A549 (cell line): Measurements from ENCODE around the gene HDHD5.

ENCODE experiments used
- CHD2 ChIP-seq: fragments of 150-350 bp; IDR thresholded peaks from 2 replicates; pipeline ENCODE4 v1.6.1; 2014; ENCODE audit warnings: low read length; ENCODE audit not compliant: partially characterized antibody
- FOSB ChIP-seq: fragments of 250-450 bp; sonication (Bioruptor Pico); IDR thresholded peaks from 2 replicates; pipeline ENCODE4 v1.5.0; 2020; ENCODE audit warnings: mild to moderate bottlenecking, moderate library complexity
- HOXB13 ChIP-seq: fragments of 250-450 bp; sonication (Bioruptor Pico); IDR thresholded peaks from 2 replicates; pipeline ENCODE4 v1.5.0; 2020; ENCODE audit warnings: low read depth, mild to moderate bottlenecking, moderate library complexity
- POLR2A ChIP-seq: IDR thresholded peaks from 2 replicates; pipeline ENCODE4 v1.6.1; 2012; ENCODE audit warnings: mild to moderate bottlenecking, low read length
- RAD21 ChIP-seq, 2 experiments: fragments of >200 bp in 1 of 2; sonication (Bioruptor Twin) in 1 of 2; formaldehyde crosslinking in 1 of 2; IDR thresholded peaks in 1 of 2; conservative IDR thresholded peaks in 1 of 2; 2 replicates in 1 of 2; 3 replicates in 1 of 2; pipeline ENCODE4 v1.6.1; 2012 to 2018; ENCODE audit warnings: inconsistent platforms in 1 of 2
- SREBF2 ChIP-seq: fragments of 450-650 bp; IDR thresholded peaks from 2 replicates; pipeline ENCODE4 v1.6.1; 2014; ENCODE audit warnings: mild to moderate bottlenecking, moderate library complexity
- TF ChIP-seq, protein P1 (sequence below): fragments of >200 bp; sonication (Bioruptor Twin); formaldehyde crosslinking; IDR thresholded peaks from 3 replicates; pipeline ENCODE4 v1.5.1; 2016
- TF ChIP-seq, protein P2 (sequence below): IDR thresholded peaks from 2 replicates; pipeline ENCODE4 v1.6.1; 2012

DNA sequence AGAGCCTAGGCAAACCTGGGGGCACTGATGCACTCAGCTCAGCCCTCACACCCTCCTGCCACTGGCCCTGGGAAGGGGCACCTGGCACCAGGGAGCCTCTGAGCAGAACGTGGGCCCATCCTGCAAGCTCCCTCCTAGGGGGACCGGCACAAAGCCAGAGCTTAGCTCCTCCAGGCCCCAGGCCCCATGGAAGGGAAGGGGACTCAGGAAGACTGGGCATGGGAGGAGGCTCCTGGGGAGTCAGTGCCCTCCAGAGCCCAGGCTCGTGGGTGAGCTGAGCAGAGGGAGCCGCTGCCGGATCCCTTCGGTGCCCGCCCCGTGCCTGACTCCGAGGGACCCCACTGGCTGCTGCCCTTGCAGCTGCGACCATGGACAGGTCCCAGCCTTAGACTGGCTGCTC lies 31.6 kb upstream of the HDHD5 start:
- TF ChIP-seq RAD21 (conservative IDR thresholded peaks at IDR 0.05 in 1 of 2, IDR thresholded peaks at IDR 0.05 in 1 of 2) (no peak), CHD2 (no peak), POLR2A (no peak), FOSB (CRISPR knock-in tag) (no peak), HOXB13 (CRISPR knock-in tag) (no peak), SREBF2 (no peak)
- TF ChIP-seq, protein P1, sequence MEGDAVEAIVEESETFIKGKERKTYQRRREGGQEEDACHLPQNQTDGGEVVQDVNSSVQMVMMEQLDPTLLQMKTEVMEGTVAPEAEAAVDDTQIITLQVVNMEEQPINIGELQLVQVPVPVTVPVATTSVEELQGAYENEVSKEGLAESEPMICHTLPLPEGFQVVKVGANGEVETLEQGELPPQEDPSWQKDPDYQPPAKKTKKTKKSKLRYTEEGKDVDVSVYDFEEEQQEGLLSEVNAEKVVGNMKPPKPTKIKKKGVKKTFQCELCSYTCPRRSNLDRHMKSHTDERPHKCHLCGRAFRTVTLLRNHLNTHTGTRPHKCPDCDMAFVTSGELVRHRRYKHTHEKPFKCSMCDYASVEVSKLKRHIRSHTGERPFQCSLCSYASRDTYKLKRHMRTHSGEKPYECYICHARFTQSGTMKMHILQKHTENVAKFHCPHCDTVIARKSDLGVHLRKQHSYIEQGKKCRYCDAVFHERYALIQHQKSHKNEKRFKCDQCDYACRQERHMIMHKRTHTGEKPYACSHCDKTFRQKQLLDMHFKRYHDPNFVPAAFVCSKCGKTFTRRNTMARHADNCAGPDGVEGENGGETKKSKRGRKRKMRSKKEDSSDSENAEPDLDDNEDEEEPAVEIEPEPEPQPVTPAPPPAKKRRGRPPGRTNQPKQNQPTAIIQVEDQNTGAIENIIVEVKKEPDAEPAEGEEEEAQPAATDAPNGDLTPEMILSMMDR: no peak
- TF ChIP-seq, protein P2, sequence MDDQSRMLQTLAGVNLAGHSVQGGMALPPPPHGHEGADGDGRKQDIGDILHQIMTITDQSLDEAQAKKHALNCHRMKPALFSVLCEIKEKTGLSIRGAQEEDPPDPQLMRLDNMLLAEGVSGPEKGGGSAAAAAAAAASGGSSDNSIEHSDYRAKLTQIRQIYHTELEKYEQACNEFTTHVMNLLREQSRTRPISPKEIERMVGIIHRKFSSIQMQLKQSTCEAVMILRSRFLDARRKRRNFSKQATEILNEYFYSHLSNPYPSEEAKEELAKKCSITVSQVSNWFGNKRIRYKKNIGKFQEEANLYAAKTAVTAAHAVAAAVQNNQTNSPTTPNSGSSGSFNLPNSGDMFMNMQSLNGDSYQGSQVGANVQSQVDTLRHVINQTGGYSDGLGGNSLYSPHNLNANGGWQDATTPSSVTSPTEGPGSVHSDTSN: no peak
